Keratinocyte (primary cell): Measurements from ENCODE around the gene HMGB1. TPM values are rescaled to one million over a fixed set of nuclear protein-coding genes. Genes with fewer than 3 reads are reported as not detected.

ENCODE experiments used
- DNase-seq: peaks from one replicate; pipeline ENCODE4 v3.0.0-alpha.2; 2011; ENCODE audit warnings: low read depth, missing footprints, low spot score
- FAIRE-seq: peaks from 2 replicates; lab custom pipeline; 2011; peaks lifted over from hg19 to GRCh38; lab: Jason Lieb, UNC
- H2AFZ ChIP-seq: 2 replicates; pipeline ENCODE4 v1.6.0; 2012; ENCODE audit warnings: low read length, control low read depth, inconsistent platforms; ENCODE audit not compliant: control insufficient read depth
- H3K27ac ChIP-seq: 2 replicates; pipeline ENCODE4 v1.5.1; 2011; ENCODE audit warnings: low read length; ENCODE audit not compliant: control insufficient read depth, insufficient read depth
- H3K27me3 ChIP-seq: 3 replicates; pipeline ENCODE4 v1.6.0; 2011; ENCODE audit warnings: low read length; ENCODE audit not compliant: control insufficient read depth, insufficient read depth; ENCODE audit errors: extremely low read depth
- H3K36me3 ChIP-seq, 2 experiments: 2 replicates in 1 of 2; 3 replicates in 1 of 2; pipeline ENCODE4 v1.5.1; 2011; ENCODE audit warnings: low read length in 2 of 2, mild to moderate bottlenecking in 1 of 2; ENCODE audit not compliant: control insufficient read depth in 2 of 2, insufficient read depth in 2 of 2; ENCODE audit errors: extremely low read depth in 1 of 2
- H3K4me1 ChIP-seq: 3 replicates; pipeline ENCODE4 v1.5.1; 2011; ENCODE audit warnings: low read length; ENCODE audit not compliant: control insufficient read depth, insufficient read depth; ENCODE audit errors: extremely low read depth
- H3K4me2 ChIP-seq: 3 replicates; pipeline ENCODE4 v1.6.0; 2011; ENCODE audit warnings: low read depth, low read length; ENCODE audit not compliant: control insufficient read depth, insufficient read depth; ENCODE audit errors: extremely low read depth
- H3K4me3 ChIP-seq, 3 experiments: fragments of 200-600 bp in 1 of 3; sonication (generic) in 1 of 3; 2 replicates in 2 of 3; 3 replicates in 1 of 3; pipeline ENCODE4 v1.5.1; 2011 to 2016; ENCODE audit warnings: low read length in 3 of 3, mild to moderate bottlenecking in 3 of 3, control low read depth in 2 of 3, inconsistent platforms in 1 of 3, low read depth in 1 of 3, mixed read lengths in 1 of 3, mixed run types in 1 of 3, moderate library complexity in 1 of 3; ENCODE audit not compliant: control insufficient read depth in 2 of 3, insufficient read depth in 2 of 3; ENCODE audit errors: extremely low read depth in 1 of 3
- H3K79me2 ChIP-seq: 2 replicates; pipeline ENCODE4 v1.6.0; 2012; ENCODE audit warnings: low read length; ENCODE audit not compliant: control insufficient read depth, insufficient read depth
- H3K9ac ChIP-seq: 3 replicates; pipeline ENCODE4 v1.6.0; 2011; ENCODE audit warnings: low read length; ENCODE audit not compliant: control insufficient read depth, insufficient read depth; ENCODE audit errors: extremely low read depth
- H3K9me1 ChIP-seq: 3 replicates; pipeline ENCODE4 v1.6.0; 2011; ENCODE audit warnings: low read length; ENCODE audit not compliant: control insufficient read depth, insufficient read depth; ENCODE audit errors: extremely low read depth
- H3K9me3 ChIP-seq: 2 replicates; pipeline ENCODE4 v1.5.1; 2012; ENCODE audit warnings: low read depth, low read length; ENCODE audit not compliant: control insufficient read depth
- H4K20me1 ChIP-seq: 3 replicates; pipeline ENCODE4 v1.6.0; 2011; ENCODE audit warnings: low read length; ENCODE audit not compliant: control insufficient read depth, insufficient read depth; ENCODE audit errors: extremely low read depth
- CTCF ChIP-seq, 3 experiments: IDR thresholded peaks in 1 of 3; conservative IDR thresholded peaks in 1 of 3; optimal IDR thresholded peaks in 1 of 3; 2 replicates in 2 of 3; 3 replicates in 1 of 3; pipeline versions ENCODE3 to v1.5.1; 2011; ENCODE audit warnings: low read length in 3 of 3, mild to moderate bottlenecking in 3 of 3, moderate library complexity in 2 of 3, control low read depth in 1 of 3, inconsistent platforms in 1 of 3; ENCODE audit not compliant: insufficient read depth in 2 of 3; ENCODE audit errors: extremely low read depth in 1 of 3
- EZH2 ChIP-seq: IDR thresholded peaks from one replicate; pipeline ENCODE4 v1.6.1; 2012; ENCODE audit warnings: inconsistent platforms, mild to moderate bottlenecking, low read length, moderate library complexity
- dilution Hi-C: fragments of 300-500 bp; cut with MboI; formaldehyde crosslinking; loops from one replicate; pipeline ENCODE4 v1.7.0; 2020; ENCODE audit warnings: low sequenced_read_pairs; ENCODE audit not compliant: extremely low pct_ligation_motif_present
- polyA plus RNA-seq, 5 experiments: library from polyadenylated mRNA; depleted of rRNA in 3 of 5; stranded (reverse) in 3 of 5; stranded (forward) in 1 of 5; unstranded in 1 of 5; fragments of >200 nt; gene quantifications; 1 replicate in 1 of 5; 2 replicates in 3 of 5; 3 replicates in 1 of 5; pipeline versions ENCODE4 v1.2.1 to v1.2.3, GENCODE V29; 2011 to 2012; ENCODE audit warnings: missing spikeins in 2 of 5, low read depth in 1 of 5, low replicate concordance in 1 of 5

The HMGB1 gene
- polyA plus RNA-seq, 1 donor (not counting 4 experiments of a cell fraction or from before 2014, with no cell fraction given): 221 TPM

DNA sequence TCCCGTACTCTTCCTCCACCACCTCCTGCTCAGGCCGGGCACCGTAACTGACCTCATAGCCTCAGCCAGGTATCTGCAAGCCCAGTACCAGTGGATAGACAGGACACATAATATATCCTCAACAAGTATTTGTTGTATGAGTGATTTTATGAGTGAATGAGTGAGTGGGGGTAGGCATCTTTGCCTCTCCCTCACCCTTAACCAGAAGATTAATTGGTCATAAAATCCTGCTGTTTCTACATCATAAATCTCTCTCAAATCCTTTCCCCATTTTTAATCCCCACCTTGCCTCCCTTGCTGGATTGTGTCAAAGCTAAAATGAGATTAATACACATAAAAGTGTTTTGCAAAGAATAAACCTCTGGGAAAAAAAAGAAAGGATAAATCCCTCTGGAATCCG lies 44.4 kb upstream of the HMGB1 start:
- dilution Hi-C loops: no loop called here
- FAIRE-seq: no peak

DNA sequence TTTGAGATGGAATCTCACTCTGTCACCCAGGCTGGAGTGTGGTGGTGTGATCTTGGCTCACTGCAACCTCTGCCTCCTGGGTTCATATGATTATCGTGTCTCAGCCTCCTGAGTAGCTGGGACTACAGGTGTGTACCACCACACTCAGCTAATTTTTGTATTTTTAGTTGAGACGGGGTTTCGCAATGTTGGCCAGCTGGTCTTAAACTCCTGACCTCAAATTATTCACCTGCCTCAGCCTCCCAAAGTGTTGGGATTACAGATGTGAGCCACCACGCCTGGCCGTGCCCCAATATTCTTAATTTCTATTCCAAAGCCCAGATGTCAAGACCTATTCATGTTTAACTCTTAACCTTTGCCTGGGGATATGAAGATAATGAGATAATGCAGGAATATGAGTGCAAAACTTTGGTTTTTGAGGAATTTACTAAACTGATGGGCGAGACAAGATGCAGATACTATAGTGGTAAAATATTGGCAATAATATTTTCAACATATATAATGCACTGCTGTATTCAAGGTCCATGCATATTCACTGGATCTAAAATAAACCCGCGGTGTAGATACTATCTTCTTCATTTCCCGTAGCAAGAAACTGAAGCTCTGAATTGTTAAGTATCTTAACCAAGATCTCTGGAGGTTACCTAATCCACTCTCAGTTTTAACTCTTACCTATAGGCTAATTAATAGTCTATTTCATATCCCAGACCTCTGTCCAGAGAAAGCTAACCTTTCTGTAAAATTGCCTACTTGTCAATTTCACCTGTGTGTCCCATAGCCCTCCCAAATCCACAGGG lies 43.7 kb upstream of the HMGB1 start:
- TF ChIP-seq EZH2: no peak
- no peak for TF ChIP-seq CTCF (optimal IDR thresholded peaks at IDR 0.05 in 1 of 3, IDR thresholded peaks at IDR 0.05 in 1 of 3, conservative IDR thresholded peaks at IDR 0.05 in 1 of 3; ENCODE audit: extremely low read depth in 1 of 3, insufficient read depth in 2 of 3, low read length in 3 of 3)
- DNase-seq (no peak), FAIRE-seq (no peak)
- Histone ChIP-seq H3K27me3 (no peaks in the 10 kb centered on the region), H3K27ac (no peak overlapping the region), H3K79me2 (no peaks in the 10 kb centered on the region), H2AFZ (no peak overlapping the region), H3K9me1 (no peaks in the 10 kb centered on the region), H3K9ac (no peak overlapping the region), H3K4me2 (no peak overlapping the region), H3K4me3 (no peak overlapping the region), H3K9me3 (no peaks in the 10 kb centered on the region), H3K4me1 (no peaks in the 10 kb centered on the region), H3K36me3 (no peaks in the 10 kb centered on the region), H4K20me1 (no peaks in the 10 kb centered on the region)
- dilution Hi-C loops: no loop called here

More for the DNA sequence above, 44.4 kb upstream of the HMGB1 start:
- H2AFZ ChIP-seq: no peak overlapping the region
- H3K9me3 ChIP-seq: no peaks in the 10 kb centered on the region
- H3K4me2 ChIP-seq: no peak overlapping the region
- no peak overlapping the region for H3K27ac ChIP-seq
- no peaks in the 10 kb centered on the region for H3K4me1 ChIP-seq
- H3K4me3 ChIP-seq: no peak overlapping the region
- DNase-seq: no peak
- H3K79me2 ChIP-seq: no peaks in the 10 kb centered on the region
- TF ChIP-seq CTCF (optimal IDR thresholded peaks at IDR 0.05 in 1 of 3, IDR thresholded peaks at IDR 0.05 in 1 of 3, conservative IDR thresholded peaks at IDR 0.05 in 1 of 3; ENCODE audit: extremely low read depth in 1 of 3, insufficient read depth in 2 of 3, low read length in 3 of 3) (no peak), EZH2 (no peak)
- H4K20me1 ChIP-seq: no peaks in the 10 kb centered on the region
- H3K27me3 ChIP-seq: no peaks in the 10 kb centered on the region
- no peaks in the 10 kb centered on the region for H3K36me3 ChIP-seq
- no peak overlapping the region for H3K9ac ChIP-seq
- H3K9me1 ChIP-seq: no peaks in the 10 kb centered on the region
